GM19025 (cell line): Measurements from ENCODE around the gene ZNF177.

Experiments used
- ATAC-seq: cut with Tn5 transposase; IDR thresholded peaks from one replicate; pipeline ENCODE4 v1.9.1; 2021; ENCODE audit warnings: mild to moderate bottlenecking, low read depth, moderate library complexity; ENCODE audit not compliant: unreplicated experiment

ZNF177 gene

DNA sequence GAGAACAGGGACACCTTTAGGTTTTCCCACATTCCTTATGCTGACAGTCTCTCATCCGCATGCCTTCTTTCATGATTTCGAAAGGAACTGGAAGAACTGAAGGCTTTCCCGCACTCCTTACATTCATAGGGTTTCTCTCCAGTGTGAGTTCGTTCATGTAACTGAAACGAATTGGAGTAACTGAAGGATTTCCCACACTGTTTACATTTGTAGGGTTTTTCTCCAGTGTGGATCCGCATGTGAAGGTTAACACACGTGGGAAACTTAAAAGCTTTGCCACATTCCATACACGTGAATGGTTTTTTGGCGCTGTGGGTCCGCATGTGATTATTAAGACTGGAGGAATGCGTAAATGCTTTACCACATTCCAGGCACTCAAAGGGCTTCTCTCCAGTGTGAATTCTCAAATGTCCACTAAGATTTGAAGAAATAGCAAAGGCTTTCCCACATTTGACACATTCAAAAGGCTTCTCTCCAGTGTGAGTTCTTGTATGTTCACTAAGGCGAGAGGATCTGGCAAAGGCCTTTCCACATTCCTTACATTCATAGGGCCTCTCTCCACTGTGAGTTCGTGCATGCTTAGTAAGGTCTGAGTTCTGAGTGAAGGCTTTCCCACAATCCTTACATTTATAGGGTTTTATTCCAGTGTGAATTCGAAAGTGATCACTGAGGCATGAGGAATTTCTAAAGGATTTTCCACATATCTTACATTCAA lies 50.6 kb downstream of the ZNF177 start:
- no peak for ATAC-seq

DNA sequence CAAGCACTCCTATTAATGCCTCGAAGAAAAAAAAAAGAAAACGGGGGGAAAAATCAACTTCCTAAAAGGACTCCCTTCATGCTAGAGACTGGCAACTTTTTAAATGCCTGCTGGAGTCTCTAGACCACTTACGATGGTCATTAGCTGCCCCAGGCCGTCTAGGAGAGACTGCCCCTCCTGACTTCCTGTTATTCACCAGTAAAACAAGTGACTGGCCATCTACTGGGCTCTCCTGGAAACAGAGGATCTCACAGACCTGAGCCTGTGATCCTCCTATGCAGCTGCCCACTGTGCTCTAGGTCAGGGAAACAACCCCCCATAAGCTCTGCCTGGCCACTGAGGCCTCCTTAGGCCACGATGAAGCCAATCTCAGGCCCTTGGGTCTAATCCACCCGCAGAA lies 65.1 kb downstream of the ZNF177 start:
- no peak for ATAC-seq

DNA sequence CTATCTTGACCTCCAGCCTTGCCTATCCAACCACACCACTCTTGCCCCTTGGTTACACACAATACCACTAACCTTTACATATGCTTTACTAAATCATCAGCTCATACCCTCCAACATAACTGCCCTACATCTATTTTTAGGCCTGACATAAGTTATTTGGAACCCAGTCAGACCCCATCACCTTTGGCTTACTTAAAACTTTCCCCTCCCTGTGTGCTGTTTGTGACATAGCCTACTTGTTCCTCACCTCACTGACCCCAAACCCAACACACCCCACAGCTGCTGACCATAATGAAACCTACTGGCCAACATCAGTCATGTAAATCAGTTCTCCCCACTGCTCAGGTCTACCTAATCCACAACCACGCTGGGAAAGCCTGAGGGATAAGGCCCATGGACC lies 67.6 kb downstream of the ZNF177 start:
- ATAC-seq: no peak

DNA sequence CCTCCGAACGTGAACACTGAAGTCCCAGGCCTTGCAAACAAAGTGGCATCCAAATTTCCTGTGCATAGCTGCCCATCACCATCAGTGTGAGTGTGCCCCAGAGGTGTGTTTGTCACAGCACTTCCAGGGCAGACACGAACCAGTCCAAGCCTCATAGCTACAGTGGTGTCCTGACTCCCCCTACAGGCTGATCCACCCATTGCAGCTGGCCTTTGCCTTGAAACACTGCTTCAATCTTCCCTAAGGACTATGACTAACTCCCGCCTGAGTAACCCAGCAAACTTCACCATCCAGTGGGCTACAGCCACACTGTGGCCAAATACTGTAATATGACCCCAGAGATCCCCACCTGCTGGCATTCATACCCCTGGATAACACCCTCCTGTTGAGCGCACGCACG lies 68.7 kb downstream of the ZNF177 start:
- no peak for ATAC-seq
